Glutamatergic neuron (in vitro differentiated cells): Measurements from ENCODE around the gene NR3C2. TPM values are rescaled to one million over a fixed set of nuclear protein-coding genes. Genes with fewer than 3 reads are reported as not detected.
"Not testable (repeated sequence)": the region's sequence is repeated elsewhere in the genome, so short reads cannot be mapped to it uniquely, and the experiment has no call there.

Source experiments
- DNase-seq: peaks from one replicate; pipeline ENCODE4 v3.0.0; 2022
- H3K27ac Mint-ChIP-seq: one replicate; pipeline ENCODE4 v1.8.0; 2020; ENCODE audit warnings: mild to moderate bottlenecking, mixed read lengths, inconsistent platforms; ENCODE audit not compliant: unreplicated experiment
- H3K27me3 Mint-ChIP-seq: one replicate; pipeline ENCODE4 v1.8.0; 2020; ENCODE audit warnings: mild to moderate bottlenecking, moderate library complexity, mixed read lengths, inconsistent platforms; ENCODE audit not compliant: unreplicated experiment
- H3K36me3 Mint-ChIP-seq: one replicate; pipeline ENCODE4 v1.8.0; 2020; ENCODE audit warnings: mild to moderate bottlenecking, mixed read lengths, inconsistent platforms; ENCODE audit not compliant: unreplicated experiment
- H3K4me1 Mint-ChIP-seq: one replicate; pipeline ENCODE4 v1.8.0; 2020; ENCODE audit warnings: mild to moderate bottlenecking, low read depth, mixed read lengths, inconsistent platforms; ENCODE audit not compliant: unreplicated experiment
- H3K4me3 Mint-ChIP-seq: one replicate; pipeline ENCODE4 v1.8.0; 2020; ENCODE audit warnings: mild to moderate bottlenecking, mixed read lengths, inconsistent platforms; ENCODE audit not compliant: unreplicated experiment
- H3K9me3 Mint-ChIP-seq: one replicate; pipeline ENCODE4 v1.8.0; 2020; ENCODE audit warnings: mild to moderate bottlenecking, moderate library complexity, mixed read lengths, inconsistent platforms; ENCODE audit not compliant: unreplicated experiment
- total RNA-seq: library from RNA; stranded (reverse); fragmentation: NEBNext Ultra II Directional; extraction: Animal tissue kit (Norgen Biotek cat#: 25700); gene quantifications from one replicate; pipeline ENCODE4 v1.2.1, GENCODE V29; 2021; ENCODE audit not compliant: unreplicated experiment
- TF ChIP-seq, protein P1 (sequence below): fragments of 200-600 bp; sonication (generic); IDR thresholded peaks from one replicate; pipeline ENCODE4 v1.5.0; 2021; ENCODE audit not compliant: partially characterized antibody, unreplicated experiment

The NR3C2 gene
- total RNA-seq, 1 donor from 2014 or later = 0.29 TPM

DNA sequence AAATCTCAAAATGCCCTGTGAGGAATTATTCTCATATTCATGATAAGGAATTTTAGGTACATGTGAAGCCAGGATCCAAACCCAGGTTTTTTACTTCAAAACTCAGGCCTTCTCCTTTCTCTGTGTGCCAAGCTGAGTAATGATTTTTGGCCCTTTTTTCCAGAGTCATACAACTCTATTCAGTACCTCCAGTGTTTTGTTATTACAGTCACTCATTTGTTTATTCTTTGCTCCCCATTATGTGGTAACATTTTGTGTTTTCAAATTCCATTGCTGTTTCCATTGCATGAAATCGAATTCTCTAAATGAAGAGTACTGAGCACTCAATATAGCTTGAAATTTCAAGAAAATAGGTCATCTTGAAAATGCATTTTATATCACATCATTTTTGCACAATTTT lies 315.4 kb downstream of the NR3C2 start:
- peaks cover 20% of the 10 kb centered on the region for H3K36me3 Mint-ChIP-seq
- DNase-seq = no peak
- H3K4me3 Mint-ChIP-seq = no peak overlapping the region
- TF ChIP-seq, protein P1, sequence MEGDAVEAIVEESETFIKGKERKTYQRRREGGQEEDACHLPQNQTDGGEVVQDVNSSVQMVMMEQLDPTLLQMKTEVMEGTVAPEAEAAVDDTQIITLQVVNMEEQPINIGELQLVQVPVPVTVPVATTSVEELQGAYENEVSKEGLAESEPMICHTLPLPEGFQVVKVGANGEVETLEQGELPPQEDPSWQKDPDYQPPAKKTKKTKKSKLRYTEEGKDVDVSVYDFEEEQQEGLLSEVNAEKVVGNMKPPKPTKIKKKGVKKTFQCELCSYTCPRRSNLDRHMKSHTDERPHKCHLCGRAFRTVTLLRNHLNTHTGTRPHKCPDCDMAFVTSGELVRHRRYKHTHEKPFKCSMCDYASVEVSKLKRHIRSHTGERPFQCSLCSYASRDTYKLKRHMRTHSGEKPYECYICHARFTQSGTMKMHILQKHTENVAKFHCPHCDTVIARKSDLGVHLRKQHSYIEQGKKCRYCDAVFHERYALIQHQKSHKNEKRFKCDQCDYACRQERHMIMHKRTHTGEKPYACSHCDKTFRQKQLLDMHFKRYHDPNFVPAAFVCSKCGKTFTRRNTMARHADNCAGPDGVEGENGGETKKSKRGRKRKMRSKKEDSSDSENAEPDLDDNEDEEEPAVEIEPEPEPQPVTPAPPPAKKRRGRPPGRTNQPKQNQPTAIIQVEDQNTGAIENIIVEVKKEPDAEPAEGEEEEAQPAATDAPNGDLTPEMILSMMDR = no peak
- H3K27me3 Mint-ChIP-seq = no peaks in the 10 kb centered on the region
- peaks cover 6% of the 10 kb centered on the region for H3K9me3 Mint-ChIP-seq
- no peak overlapping the region for H3K27ac Mint-ChIP-seq
- no peaks in the 10 kb centered on the region for H3K4me1 Mint-ChIP-seq

DNA sequence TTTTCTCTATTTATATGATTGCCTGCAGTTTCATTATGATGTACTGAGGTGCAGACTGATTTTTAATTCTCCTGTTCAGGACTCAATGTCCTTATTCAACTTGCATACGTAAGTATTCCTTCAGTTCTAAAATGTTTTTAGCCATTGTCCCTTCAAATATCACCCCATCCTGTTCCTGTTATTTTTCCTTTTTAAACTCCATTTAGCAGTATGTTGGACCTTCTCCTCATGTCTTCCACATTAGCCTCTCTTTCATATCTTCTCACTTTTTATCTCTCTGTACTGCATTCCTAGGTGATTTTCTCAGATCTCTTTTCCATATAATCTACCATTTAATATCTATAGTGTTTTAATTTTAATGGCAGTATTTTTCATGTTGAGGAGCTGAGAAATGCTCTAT lies 317.7 kb downstream of the NR3C2 start:
- Mint-ChIP-seq H3K4me1 (no peaks in the 10 kb centered on the region), H3K27ac (no peak overlapping the region), H3K9me3 (peaks cover 6% of the 10 kb centered on the region), H3K36me3 (peaks cover 20% of the 10 kb centered on the region), H3K4me3 (no peak overlapping the region), H3K27me3 (no peaks in the 10 kb centered on the region)
- no peak for DNase-seq
- TF ChIP-seq, protein P1 = no peak

DNA sequence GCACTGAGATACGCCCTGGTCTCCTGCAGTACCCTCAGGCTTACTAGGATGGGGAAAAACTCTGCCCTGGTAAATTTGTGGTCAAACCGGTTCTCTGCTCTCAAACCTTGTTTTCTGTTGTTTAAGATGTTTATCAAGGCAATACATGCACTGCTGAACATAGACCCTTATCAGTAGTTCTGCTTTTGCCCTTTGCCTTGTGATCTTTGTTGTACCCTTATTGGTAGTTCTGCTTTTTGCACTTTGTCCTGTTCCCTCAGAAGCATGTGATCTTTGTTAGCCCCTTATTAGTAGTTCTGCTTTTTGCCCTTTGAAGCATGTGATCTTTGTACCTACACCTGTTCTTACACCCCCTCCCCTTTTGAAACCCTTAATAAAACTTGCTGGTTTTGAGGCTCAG lies 319.1 kb downstream of the NR3C2 start:
- H3K27me3 Mint-ChIP-seq, H3K4me3 Mint-ChIP-seq, H3K4me1 Mint-ChIP-seq, DNase-seq, H3K27ac Mint-ChIP-seq, H3K9me3 Mint-ChIP-seq: not testable (repeated sequence)
- H3K36me3 Mint-ChIP-seq = peaks cover 20% of the 10 kb centered on the region

DNA sequence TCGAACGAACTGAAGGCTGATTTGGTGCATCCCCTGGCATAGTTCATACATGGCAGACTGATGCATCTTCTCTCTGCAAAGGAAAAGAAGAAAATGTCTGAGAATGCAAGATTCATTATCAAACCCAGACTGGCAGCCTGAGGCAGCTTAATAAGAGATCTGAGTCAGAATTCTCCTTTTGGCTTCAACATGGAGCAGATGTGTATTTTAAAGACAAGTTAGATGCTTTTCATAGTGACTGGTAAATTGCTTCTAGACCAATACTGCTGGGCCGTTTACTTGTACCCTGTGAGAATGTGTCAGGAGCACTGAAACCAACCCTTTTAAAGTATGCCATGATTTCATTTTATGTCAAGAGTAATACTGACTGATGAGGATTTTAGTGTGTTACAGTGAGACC lies 322.0 kb downstream of the NR3C2 start:
- no peak overlapping the region for H3K27ac Mint-ChIP-seq
- peaks cover 20% of the 10 kb centered on the region for H3K36me3 Mint-ChIP-seq
- H3K4me3 Mint-ChIP-seq = no peak overlapping the region
- no peaks in the 10 kb centered on the region for H3K4me1 Mint-ChIP-seq
- H3K27me3 Mint-ChIP-seq = no peaks in the 10 kb centered on the region
- TF ChIP-seq, protein P1 = no peak
- peaks cover 9% of the 10 kb centered on the region for H3K9me3 Mint-ChIP-seq
- DNase-seq = no peak

DNA sequence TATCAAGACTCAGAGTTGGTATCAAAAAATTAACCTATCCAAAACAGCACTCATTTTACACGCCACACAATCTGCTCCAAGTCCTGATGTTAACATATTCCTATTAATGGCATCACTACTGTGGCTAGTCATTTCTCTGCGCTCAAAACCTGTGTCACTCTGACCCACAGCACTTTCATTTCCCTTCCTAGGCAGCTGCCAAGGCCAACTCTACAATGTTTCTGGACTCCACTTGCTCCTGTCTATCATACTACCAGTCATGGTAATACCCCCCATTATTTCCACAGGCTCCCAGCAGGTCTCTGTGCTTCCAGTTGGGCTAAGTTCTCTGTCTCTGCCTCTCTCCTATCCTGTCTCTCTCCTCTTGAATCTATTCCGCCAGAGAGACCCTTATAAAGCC lies 323.6 kb downstream of the NR3C2 start:
- Mint-ChIP-seq H3K4me3 (no peak overlapping the region), H3K36me3 (peaks cover 12% of the 10 kb centered on the region), H3K27me3 (no peaks in the 10 kb centered on the region), H3K4me1 (no peaks in the 10 kb centered on the region), H3K27ac (no peak overlapping the region), H3K9me3 (peaks cover 8% of the 10 kb centered on the region)
- TF ChIP-seq, protein P1 = no peak
- DNase-seq = no peak

DNA sequence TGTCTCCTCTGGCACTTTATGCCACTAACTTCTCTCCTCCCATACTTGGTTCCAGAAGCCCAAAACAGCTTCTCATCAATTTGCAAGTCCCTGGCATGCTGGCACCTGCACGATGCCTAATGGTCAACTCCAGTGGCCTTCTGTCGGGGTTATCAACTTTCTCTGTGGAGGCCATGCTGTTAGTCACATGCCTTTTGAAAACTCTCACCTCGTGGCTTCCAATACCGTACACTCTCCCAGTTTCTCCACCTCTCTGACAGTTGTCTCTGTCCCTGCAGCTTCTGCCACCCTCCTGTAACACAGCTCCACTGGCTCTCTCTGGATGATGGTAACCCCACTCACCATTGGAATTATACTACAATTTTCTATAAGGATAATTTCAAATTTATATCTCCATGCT lies 324.0 kb downstream of the NR3C2 start:
- no peaks in the 10 kb centered on the region for H3K4me1 Mint-ChIP-seq
- H3K27me3 Mint-ChIP-seq = no peaks in the 10 kb centered on the region
- no peak overlapping the region for H3K27ac Mint-ChIP-seq

More for the DNA sequence above, 324.0 kb downstream of the NR3C2 start:
- H3K36me3 Mint-ChIP-seq = peaks cover 8% of the 10 kb centered on the region
- peaks cover 4% of the 10 kb centered on the region for H3K9me3 Mint-ChIP-seq
- TF ChIP-seq, protein P1 = no peak
- no peak overlapping the region for H3K4me3 Mint-ChIP-seq
- no peak for DNase-seq
